ENCODE data around the gene EXOC3L1.

The EXOC3L1 gene

DNA sequence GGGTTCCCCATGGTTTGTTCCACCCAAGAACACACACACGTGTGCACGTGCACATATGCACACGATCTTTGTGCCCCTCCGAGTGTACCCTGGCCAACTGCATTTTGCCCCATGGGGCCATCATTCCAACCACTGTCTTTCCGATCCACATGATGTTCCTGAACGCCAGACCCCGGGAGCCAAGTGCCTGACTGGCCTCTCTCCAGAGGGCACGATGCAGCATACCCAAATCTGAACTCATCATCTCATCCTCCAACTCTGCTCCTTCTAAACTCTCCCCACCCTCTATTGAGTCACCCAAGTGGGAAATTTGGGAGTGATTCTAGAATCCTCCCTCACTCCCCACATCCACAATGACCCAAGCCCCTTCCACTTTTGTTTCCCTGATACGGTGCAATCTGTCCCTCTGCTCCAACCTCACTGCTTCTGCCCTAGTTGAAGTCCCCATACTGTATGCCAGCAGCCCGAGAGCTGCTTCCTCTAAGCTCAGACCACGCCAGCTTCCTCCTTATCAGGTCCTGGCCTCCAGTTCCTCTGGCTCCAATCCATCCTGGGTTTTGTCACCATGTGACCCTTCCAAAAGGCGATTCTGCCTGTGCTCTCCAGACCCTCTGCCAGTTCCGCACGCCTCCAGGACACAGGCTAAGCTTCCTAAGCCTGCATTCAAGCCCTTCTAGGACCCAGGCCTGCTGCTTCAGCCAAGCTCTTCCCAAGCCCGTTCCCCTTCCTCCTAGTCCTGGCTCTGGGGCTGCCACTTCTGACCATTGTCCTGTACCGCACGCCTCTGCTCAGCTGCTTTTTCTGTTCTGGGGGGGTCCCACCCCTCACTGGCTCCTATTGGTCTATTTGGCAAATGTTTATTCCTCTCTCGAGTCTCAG is 26.9 kb upstream of the EXOC3L1 start:
- DNase-seq, result no peak

DNA sequence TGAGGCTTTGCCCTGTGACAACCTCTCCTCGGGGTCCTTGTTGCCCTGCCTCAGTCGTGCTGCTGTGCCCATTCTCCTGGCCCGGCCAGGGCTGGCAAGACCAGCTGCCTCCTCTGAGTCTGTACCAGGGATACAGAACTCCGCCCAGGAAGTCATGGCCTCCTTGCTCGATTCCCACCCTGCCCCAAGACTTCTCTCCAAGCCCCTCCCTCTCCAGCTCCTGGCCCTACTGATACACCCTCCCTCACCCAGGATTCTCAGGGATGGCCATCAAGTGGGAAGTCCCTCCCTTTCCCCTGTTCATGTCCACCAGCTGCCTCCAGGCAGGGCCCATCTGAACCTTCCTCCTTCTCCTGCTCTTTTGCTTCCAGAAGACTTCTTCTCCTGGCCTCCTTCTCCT is 25.8 kb upstream of the EXOC3L1 start:
- DNase-seq, result no peak

DNA sequence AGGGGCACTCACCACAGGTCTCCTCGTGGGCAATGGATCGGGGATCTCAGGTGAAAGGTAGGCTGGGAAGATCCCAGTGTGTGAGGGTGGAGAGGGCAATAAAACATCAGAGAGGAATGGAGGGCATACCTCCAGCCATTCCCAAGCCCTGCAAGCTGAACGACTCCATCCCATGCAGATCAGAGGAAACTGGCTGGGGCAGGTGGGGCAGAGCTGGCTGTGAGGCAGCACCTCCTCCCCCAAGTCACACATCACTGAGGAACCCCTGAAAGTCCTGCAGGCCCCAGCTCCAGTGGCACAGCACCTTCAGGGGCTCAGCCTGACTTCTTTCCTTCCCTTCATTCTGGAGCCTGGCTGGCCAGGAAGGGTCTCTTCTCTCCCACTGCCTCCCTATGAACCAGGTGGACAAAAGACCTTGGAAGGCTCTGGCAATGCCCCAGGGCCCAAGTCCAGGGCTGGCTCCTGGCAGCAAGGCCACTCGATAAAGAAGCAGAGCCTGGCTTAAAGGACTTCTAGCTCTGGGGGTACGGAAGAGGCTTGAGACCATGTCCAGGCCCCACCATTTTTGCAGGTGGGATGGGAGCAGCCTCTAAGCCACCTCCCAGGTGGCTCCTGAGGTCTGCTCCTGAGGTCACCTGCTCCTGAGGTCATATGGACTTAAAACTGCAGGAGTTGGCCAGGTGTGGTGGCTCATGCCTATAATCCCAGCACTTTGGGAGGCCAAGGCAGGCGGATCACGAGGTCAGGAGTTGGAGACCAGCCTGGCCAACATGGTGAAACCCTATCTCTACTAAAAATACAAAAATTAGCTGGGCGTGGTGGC is 23.5 kb upstream of the EXOC3L1 start:
- DNase-seq, result no peak

DNA sequence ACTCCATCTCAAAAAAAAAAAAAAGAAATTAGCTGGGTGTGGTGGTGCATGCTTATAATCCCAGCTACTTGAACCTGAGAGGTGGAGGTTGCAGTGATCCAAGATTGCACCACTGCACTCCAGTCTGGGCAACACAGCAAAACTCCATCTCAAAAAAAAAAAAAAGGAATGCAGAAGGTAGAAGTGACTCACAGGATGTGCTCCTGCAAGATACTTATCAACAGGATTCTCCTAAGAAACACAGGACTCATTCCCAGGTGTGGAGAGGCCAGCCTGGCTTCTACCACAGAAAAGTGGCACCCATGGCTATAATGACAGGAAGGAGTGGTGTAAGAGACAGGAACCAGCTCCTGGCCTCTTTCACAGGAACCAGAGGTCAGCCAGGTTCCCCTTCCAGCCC is 22.8 kb upstream of the EXOC3L1 start:
- DNase-seq, result no peak

DNA sequence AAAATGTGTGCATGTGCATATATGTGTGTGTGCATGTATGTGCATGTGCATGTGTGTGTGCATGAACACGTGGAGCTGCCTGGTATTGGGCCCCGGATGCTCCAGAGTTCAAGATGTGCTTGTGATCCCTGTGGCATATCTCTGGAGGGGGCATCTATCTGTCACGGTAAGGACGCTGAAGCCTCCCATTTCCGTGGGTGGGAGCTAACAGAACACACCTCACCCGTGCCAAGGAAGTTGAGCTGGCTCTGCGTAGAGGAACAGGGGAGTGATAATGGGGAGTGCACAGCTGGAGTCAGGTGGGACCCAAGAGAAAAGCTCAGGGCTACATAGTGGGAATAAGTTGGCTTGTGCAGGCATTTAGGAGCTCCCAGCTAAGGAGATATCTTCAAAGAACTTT is 21.7 kb upstream of the EXOC3L1 start:
- DNase-seq, result no peak

DNA sequence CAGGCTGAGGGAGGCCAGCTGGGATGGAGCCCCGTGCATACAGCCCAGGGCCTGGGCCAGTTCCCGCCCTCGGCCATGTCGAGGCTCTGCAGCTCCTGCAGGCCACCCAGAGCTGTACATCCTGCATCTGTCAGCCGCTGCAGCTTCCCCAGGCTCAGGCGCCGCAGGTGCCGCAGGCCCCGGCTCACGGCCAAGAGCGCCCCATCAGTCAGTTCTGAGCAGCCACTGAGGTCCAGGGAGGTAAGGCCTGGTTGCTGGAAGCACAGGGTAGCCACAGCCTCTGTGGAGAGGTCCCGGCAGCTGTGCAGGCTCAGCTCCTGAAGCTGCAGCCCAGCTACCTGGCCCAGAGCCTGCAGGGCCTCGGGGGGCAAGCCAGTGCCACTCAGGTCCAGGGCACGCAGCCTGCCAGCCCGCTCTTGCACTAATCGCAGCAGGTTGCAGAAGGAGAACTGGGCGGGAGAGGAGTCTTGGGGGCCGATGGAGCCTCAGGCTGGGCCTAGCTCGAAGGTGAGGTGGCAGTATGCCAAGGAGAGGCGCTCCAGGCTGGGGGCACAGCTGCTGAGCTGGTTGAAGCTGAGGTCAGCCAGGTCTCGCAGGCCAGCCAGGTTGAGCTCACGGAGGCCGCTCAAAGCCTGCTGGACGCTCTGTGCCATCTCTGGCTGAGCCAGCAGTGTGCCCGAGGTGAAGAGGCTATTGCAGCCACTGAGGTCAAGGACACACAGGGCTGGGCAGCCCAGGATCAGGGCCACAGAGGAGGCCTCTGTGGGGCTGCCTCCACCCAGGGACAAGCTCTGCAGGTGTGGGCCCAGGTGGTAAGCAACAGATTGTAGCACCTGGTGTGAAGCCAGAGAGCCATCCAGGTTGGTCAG is 20.4 kb upstream of the EXOC3L1 start:
- DNase-seq, result no peak

DNA sequence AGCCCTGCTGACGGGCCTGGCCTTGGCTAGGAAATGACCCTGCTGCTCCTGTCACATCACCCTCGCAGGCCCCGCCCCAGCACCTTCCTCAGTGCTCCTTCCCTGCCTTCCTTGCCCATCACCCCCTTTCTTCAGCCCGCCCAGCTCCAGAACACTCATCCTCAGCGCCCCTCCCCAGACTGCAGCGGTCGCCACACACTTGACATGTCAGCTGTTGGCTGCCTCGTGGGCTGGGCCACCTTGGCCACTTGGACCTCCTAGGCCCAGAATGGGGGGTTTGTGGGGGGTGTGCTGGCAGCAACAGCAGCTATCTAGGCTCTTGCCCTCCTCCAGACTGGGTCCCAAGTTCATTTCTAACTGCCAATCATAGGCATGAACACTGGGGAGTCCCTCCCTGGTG is 19.6 kb upstream of the EXOC3L1 start:
- no peak for DNase-seq

DNA sequence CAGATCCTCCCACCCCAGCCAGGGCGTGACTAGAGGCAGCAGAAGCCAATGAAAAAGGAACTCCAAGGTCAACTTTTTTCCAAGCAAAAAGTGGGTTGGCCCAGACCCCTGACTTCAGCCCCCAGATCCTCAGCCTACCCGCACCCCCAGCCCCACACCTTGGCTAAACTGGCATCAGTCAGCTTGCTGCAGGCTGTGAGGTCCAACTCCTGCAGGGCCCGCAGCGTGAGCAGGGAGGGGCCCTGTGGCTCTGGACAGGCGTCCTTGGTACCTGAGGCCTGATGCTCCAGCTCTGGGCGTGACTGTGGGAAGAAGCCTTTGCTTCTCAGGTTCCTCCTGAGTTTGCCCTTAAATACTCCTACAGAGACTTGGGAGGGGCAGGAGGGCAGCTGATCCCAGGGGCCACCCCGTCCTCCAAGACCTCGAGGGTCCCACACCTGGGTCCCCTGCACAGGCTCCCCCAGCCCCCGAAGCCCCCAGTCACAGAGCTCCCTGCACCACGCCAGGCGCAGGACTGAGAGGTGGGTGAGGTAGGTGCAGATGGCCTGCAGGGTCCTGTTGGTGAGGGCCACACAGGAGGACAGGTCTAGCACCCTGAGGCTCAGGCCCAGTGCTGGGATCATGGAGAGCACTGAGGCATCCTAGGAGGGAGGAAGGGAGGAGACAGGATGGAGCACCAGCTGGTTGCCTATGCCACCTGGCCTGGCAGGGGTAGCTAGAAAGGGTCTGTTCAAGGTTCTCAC is 18.4 kb upstream of the EXOC3L1 start:
- DNase-seq, result no peak

DNA sequence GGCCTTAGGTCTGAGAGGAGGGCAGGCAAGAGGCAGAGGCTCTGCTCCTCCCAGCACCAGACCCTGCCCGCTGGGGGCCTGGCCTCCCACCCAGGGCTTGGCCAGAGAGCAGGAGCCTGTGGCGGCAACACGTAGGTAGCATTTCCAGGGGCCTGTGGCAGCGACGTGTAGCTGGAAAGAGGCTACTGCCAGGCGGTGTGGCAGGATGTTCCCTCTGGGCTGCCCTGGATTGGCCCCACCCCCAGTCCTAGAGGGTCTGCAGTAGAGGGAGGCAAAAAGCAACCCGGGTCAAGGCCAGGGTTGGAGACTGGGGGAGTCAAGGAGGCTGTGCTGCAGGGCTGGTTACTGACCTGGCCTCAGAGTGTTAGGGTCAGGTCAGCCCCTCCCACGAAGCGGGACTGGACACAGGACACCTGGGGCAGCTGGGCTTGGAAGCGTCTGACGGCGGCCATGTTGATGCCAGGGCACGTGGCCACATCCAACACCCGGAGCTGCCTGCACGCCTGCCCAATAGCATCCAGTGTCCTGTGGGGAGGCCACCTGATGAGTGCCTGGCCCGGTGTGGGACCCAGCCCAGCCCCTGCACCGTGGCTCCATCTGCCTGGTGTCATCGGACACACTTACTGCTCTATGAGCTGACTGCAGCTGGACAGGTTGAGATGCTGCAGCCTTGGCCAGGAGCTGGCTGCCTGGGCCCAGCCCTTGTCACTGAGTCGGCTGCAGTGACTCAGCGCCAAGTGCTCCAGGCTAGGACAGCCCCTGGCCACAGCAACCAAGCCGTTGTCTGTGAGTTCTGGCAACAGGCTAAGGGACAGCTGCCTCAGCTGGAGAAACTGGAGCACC is 17.5 kb upstream of the EXOC3L1 start:
- no peak for DNase-seq

DNA sequence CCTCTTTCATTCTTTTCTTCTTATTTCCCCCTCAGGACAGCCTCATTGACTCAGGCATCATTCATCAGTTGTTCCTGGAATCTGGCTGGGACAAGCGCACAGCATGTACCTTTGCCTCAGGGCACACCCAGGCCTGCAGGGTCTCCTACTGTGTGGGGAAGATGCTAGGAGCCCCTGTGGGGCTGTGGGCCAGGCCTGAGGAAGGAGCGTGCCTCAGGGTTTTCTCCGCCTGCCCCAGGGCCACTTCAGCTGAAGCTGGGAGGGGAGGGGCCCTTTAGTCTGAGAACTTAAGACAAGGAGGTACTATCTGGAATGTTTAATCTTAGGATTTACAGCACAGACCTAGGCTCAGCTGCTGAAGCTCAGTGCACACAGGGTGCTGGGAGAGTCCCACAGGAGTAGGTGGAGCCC is 16.9 kb upstream of the EXOC3L1 start:
- DNase-seq, result no peak

DNA sequence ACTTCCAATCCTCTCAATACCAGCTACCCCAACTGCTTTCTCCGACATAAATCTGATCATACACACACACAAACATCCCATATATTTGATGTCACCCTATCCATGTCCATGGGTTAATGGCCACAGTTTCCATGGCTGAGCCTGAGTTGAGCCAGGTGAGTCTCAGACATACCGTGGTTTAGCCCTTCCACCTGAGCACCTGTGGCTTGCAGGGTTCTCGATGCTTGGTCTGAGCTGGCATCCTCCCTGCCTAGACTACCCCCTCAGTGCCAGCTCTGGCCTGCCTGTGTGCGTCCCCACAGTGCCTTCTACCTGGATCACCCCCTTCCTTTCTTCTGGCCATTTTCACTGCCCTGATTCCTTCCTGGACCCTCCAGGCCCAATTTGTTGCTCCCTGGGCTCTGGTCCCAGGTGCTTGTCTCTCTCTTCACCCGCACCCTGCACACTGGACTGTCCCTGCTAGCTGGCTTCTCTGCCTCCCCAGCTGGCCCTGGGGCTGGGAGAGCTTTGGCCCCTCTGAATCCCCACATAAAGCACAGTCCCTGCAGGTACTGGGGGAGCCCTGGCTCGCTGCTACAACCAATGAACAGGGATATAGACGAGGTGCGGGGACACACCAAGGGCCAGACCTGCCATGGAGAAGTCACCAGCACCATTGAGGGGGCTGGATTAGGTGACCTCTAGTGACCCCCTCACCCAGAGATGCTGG is 16.3 kb upstream of the EXOC3L1 start:
- no peak for DNase-seq

DNA sequence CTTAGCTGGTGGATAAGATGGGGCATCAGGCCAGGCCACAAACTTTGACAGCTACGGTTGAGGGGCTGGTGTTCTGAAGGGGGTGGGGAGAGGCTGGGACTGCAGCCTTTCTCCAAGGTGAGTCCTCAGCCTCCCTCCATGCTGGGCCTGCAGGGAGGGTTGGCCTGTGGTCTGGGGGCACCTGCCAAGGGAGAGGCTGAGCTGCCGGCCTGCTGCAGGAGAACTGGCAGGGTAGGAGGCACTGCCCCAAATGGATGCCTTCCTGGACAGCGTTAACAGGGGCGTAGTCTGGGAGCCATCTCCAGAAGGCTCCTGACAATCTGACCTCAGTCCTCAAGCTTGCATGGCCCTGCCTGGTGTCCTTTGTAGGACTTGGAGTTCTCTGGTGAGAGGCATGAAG is 14.1 kb upstream of the EXOC3L1 start:
- DNase-seq, result no peak

DNA sequence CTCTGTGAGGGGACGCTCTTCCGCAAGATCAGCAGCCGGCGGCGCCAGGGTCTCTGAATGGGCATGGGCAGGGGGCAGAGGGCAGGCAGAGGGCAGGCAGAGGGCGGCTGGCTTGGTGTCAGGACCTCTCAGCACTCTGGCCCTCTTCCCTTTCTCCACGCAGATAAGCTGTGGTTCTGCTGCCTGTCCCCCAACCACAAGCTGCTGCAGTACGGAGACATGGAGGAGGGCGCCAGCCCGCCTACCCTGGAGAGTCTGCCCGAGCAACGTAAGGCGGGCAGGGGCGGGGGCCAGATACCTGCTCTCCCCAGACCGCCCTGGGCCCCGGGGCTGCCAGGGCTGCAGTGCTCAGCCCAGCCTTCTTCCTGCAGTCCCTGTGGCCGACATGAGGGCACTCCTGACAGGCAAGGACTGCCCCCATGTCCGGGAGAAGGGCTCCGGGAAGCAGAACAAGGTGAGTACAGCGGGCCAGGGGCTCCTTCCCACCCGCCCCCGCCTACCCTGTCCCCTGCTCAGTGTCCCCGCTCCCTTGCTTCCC is 13.1 kb upstream of the EXOC3L1 start:
- DNase-seq, result no peak

DNA sequence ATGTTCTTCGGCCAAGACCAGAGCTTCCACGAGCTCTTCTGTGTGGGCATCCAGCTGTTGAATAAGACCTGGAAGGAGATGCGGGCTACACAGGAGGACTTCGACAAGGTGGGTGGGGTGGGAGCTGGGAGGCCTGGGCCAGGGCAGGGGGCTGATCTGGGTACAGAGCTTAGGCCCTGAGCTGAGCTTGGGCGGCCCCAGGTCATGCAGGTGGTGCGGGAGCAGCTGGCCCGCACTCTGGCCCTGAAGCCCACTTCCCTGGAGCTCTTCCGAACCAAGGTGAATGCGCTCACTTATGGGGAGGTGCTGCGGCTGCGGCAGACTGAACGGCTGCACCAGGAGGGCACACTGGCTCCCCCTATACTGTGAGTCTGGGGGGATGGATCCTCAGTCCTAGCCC is 12.5 kb upstream of the EXOC3L1 start:
- no peak for DNase-seq

DNA sequence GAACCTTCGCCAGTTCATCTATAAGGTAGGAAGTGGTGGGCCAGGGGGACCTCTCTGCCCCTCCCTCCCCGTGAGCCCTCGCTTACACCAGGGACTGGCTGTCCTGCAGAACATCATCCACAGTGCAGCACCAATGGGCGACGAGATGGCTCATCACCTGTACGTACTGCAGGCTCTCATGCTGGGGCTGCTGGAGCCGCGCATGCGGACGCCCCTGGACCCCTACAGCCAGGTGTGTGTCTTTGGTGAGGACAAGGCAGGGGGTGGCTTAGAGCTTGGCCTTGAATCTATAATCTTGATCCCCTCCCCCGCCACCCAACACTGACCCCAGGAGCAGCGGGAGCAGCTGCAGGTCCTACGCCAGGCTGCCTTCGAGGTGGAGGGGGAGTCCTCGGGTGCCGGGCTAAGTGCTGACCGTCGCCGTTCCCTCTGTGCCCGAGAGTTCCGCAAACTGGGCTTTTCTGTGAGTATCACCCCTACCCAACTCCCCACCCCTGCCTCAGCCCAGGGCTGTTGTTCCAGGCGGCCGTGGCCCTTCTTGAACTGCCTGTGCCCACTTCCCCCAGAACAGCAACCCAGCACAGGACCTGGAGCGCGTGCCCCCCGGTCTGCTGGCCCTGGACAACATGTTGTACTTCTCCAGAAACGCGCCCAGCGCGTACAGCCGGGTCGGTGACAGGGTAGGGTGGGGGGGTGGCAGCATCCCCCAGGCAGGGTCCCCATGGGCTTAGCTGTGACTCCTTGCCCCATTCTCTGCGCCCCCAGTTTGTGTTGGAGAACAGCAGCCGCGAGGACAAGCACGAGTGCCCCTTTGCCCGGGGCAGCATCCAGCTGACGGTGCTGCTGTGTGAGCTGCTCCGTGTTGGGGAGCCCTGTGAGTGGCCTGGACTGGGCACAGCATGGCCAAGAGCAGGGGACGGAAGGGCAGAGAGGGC is 11.7 kb upstream of the EXOC3L1 start:
- DNase-seq, result no peak

DNA sequence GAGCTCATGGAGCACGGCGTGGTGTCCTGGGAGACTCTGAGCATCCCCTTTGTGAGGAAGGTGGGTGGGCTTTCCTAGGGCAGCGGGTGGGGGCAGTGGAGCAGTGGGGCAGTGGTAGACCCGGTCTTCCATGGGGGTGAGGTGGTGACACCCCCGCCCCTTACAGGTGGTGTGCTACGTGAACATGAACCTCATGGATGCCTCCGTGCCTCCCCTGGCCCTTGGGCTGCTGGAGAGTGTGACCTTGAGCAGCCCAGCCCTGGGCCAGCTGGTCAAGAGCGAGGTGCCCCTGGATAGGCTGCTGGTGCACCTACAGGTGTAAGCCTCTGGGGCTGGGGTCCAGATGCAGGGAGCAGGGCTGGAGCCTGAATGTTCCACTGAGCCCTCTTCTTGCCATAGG is 10.6 kb upstream of the EXOC3L1 start:
- DNase-seq, result no peak

DNA sequence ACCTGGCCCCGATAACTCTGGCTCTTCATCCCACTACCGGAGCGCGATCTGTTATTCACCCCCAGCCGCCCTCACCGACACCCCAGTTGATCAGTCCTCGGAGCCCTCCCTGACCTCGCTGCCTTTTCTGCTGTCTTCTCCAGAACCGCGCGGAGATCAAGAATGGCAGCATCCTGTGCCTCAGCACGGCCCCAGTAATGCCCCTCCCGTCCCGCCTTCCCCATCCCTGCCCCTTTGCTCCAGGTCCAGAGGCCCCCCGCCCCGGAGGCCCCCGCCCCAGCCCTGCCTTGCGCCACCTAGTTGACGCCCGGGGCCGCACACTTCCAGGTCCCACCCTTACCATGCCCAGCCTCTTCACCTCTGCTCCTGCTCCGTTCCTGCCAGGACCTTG is 9.9 kb upstream of the EXOC3L1 start:
- DNase-seq, result no peak

DNA sequence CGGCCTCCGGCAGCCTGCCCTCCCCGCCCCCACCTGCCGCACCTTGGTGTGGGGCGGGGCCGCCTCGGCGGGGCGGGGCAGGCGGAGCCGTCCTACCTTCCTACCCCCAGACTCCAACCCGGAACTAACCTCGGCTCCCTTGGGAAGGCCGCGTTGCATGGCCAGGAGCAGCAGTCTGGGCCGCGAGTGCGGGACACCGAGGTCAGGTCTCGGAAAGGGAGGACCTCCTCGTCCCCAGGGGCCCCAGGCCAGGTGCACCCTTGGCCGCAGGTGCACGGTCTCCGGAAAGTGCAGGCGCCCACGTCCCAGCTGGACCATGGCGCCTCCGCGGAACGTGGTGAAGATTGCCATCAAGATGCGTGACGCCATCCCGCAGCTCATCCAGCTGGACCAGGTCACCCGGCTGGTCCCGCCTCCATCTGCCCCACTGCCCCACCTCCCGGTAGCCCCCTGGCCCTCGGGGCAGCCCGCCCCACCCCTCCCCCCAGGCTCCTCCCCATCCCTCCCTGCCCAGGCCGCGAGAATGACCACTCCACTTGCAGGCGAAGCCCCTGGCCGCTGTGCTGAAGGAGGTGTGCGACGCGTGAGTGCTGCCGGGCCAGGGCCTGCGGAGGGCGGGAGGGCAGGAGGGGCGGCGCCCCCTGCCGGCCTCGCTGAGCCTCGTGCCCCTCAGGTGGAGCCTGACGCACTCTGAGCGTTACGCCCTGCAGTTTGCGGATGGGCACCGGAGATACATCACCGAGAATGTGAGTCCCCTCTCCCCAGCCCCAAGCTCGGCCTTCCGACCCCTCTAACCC is 9.3 kb upstream of the EXOC3L1 start, which contains the start of gene ELMO3:
ELMO3 (plus strand) TSS at position 121 of the 797 bp plus-strand sequence; CDS start at position 317, 196 bp downstream.
- DNase-seq, result no peak
